ENCODE data around the gene PHACTR2.
"Not testable (repeated sequence)": the region's sequence is repeated elsewhere in the genome, so short reads cannot be mapped to it uniquely, and the experiment has no call there.

The PHACTR2 gene

GRCh38 chr6:143863771-143864170 lies 186.0 kb downstream of the PHACTR2 start:
- no peak for DNase-seq (ENCODE audit: low read depth)

DNA sequence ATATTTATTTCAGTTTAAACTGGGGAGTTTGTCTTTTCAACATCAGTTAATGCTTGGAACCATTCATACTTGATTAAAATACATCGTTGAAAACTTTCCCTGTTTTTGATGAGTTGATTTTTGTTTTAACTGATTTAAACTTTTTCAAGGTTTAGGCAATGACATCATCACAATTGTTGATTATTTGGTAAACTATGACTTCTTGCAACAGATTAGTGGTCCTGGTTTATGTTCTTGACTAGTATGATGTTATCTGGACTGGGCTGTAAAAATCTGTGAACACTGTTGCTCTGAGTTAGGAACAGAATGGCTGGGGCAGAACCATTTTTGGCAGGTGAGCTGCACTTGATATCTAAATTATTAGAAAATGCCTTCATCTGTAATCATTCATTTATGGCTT lies 186.5 kb downstream of the PHACTR2 start, which contains the start of gene ZC2HC1B:
ZC2HC1B (plus strand) TSS at position 241 of the 400 bp plus-strand sequence; CDS start at position 307, 66 bp downstream.
- no peak for DNase-seq (ENCODE audit: low read depth)

DNA sequence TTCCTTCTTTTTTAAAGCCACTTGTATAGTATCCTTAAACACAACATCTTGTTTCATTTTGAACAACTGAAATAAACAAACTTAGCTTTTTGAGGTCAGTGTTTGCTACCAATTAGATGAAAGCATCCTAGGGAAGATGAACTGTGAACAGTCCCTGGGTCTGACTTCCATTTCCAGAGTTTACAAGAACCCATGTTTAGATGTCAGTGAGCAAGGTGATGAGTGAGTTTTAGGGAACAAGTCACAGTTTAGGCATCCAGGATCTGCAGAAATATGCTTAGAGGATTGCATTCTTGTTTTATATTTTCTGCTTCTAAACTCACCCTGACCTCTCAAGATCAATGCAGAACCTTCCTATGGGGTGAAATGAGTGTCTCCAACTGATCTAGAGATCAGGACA lies 189.5 kb downstream of the PHACTR2 start:
- no peak for DNase-seq (ENCODE audit: low read depth)

- DNase-seq (ENCODE audit: low read depth) = not testable (repeated sequence)
Measured at GRCh38 chr6:143868808-143869207, 191.0 kb downstream of the PHACTR2 start.

- DNase-seq (ENCODE audit: low read depth) = not testable (repeated sequence)
Measured at GRCh38 chr6:143871202-143871730, 193.5 kb downstream of the PHACTR2 start.

DNA sequence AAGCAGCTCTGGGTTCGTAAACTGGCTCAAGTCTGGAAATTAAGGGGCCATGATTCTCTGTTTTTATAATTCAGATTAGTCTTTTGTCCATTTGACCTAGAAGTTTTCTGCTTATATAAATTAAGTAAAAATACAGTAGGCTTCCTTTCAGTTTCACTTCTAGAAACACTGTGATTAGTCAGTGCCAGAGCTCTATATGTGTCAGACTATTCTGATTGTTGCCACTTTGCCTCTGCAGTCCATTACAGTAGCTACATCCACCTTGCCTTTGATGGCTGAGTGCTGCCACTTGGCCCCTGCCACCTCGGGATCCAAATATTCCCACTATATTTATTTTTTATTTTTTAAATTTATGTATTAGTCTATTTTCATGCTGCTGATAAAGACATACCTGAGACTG lies 194.4 kb downstream of the PHACTR2 start:
- no peak for DNase-seq (ENCODE audit: low read depth)

GRCh38 chr6:143873600-143873999 lies 195.8 kb downstream of the PHACTR2 start:
- DNase-seq (ENCODE audit: low read depth) = not testable (repeated sequence)

- DNase-seq (ENCODE audit: low read depth) = not testable (repeated sequence)
Measured at GRCh38 chr6:143874503-143874902, 196.7 kb downstream of the PHACTR2 start.

- no peak for DNase-seq (ENCODE audit: low read depth)
Measured at GRCh38 chr6:143877584-143878271, 200.0 kb downstream of the PHACTR2 start.

DNA sequence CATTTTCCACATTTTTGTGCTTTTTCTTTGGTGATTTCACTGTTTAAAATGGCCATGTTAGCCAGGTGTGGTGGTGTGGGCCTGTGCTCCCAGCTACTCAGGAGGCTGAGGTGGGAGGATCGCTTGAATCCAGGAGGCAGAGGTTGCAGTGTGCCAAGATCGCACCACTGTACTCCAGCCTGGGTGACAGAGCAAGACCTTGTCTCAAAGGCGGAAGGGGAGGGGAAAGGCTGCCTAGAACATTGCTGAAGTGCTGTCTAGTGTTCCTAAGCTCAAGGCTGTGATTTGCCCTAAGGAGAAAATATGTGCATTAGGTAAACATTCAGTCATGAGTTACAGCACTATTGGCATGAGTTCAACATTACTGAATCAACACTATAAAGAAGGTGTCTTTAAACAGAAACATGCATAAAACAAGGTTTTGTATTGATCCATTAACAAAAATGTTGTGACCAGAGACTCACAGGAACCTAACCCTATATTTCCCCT lies 200.6 kb downstream of the PHACTR2 start:
- no peak for DNase-seq (ENCODE audit: low read depth)

GRCh38 chr6:143880412-143880811 lies 202.6 kb downstream of the PHACTR2 start:
- DNase-seq (ENCODE audit: low read depth) = no peak
